Karpas-422 (cell line): ENCODE measurements around the gene COX14. TPM values are rescaled to one million over a fixed set of nuclear protein-coding genes. Genes with fewer than 3 reads are reported as not detected.

Source experiments
- DNase-seq: peaks from one replicate; pipeline ENCODE4 v3.0.0-alpha.2; 2015
- H2AFZ ChIP-seq: fragments of 200-600 bp; sonication (generic); 2 replicates; pipeline ENCODE4 v1.6.1; 2014; ENCODE audit warnings: antibody characterized with exemption, low read length, mixed read lengths
- H3K27ac ChIP-seq: fragments of 200-600 bp; sonication (generic); 2 replicates; pipeline ENCODE4 v1.5.1; 2014; ENCODE audit warnings: mild to moderate bottlenecking, low read length, moderate library complexity
- H3K27me3 ChIP-seq: fragments of 200-600 bp; sonication (generic); 2 replicates; pipeline ENCODE4 v1.6.1; 2014; ENCODE audit warnings: low read length, mixed read lengths
- H3K36me3 ChIP-seq: fragments of 200-600 bp; sonication (generic); 2 replicates; pipeline ENCODE4 v1.6.1; 2014; ENCODE audit warnings: low read length, mixed read lengths; ENCODE audit not compliant: insufficient read depth
- H3K4me1 ChIP-seq: fragments of 200-600 bp; sonication (generic); 2 replicates; pipeline ENCODE4 v1.6.1; 2014; ENCODE audit warnings: mild to moderate bottlenecking, low read length, mixed read lengths
- H3K4me2 ChIP-seq: fragments of 200-600 bp; sonication (generic); 2 replicates; pipeline ENCODE4 v1.6.1; 2014; ENCODE audit warnings: low read length, low read depth, mild to moderate bottlenecking; ENCODE audit not compliant: poor library complexity, severe bottlenecking
- H3K4me3 ChIP-seq: fragments of 200-600 bp; sonication (generic); 2 replicates; pipeline ENCODE4 v1.5.1; 2014; ENCODE audit warnings: mild to moderate bottlenecking, antibody characterized with exemption, low read length, mixed read lengths
- H3K79me2 ChIP-seq: fragments of 200-600 bp; sonication (generic); 2 replicates; pipeline ENCODE4 v1.6.1; 2014; ENCODE audit warnings: mild to moderate bottlenecking, low read length, mixed read lengths
- H3K9ac ChIP-seq: fragments of 200-600 bp; sonication (generic); 2 replicates; pipeline ENCODE4 v1.6.0; 2014; ENCODE audit warnings: low read length
- H3K9me2 ChIP-seq: fragments of 200-600 bp; sonication (generic), shearing (Covaris generic); replicated peaks from 2 replicates; pipeline ENCODE4 v1.6.0; 2014; ENCODE audit warnings: mild to moderate bottlenecking, low read length, moderate library complexity; ENCODE audit not compliant: insufficient read depth
- H3K9me3 ChIP-seq: fragments of 300-700, 200-600 bp; sonication (generic); 2 replicates; pipeline ENCODE4 v1.6.1; 2014; ENCODE audit warnings: low read length, mixed read lengths
- H4K20me1 ChIP-seq: fragments of 200-600 bp; sonication (generic); 2 replicates; pipeline ENCODE4 v1.6.1; 2014; ENCODE audit warnings: mild to moderate bottlenecking, antibody characterized with exemption, low read length, low read depth; ENCODE audit not compliant: insufficient read depth
- total RNA-seq: library from RNA; depleted of rRNA; stranded (reverse); fragments of >200 nt; shearing (Covaris generic); gene quantifications from 2 replicates; pipeline ENCODE4 v1.2.3, GENCODE V29; 2014; ENCODE audit warnings: low replicate concordance

Gene COX14
- total RNA-seq, 1 experiment from 2014 or later: 99.8 TPM

DNA sequence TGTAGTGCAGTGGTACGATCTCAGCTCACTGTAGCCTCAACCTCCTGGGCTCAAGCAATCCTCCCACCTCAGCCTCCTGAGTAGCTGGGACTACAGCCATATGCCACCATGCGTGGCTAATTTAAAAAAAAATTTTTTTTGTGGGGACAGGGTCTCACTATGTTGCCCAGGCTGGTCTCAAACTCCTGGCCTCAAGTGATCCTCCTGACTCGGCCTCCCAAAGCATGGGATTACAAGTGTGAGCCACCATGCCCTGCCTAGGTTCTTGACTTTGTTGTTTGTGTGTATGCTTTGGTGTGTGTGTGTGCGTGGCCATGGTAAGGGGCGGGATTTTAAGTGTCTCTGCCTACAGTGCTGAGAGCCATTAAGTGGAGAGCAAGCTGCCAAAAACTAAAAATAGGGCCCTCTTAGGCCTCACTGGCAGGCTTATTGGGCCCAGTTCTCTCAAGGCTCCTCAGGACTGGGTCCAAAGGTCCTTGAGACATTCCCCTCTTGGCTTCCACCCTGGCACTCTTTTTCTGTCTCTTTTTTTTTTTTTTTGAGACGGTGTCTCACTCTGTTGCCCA, 5.1 kb downstream of the COX14 start:
- H4K20me1 ChIP-seq: 0 out of 2 replicates have a peak, but pooled peaks cover 2% of the 10 kb centered on the region
- H3K27me3 ChIP-seq: no peaks in the 10 kb centered on the region
- no peak for DNase-seq
- no peaks in the 10 kb centered on the region for H3K9me3 ChIP-seq
- no peak overlapping the region for H3K9ac ChIP-seq
- no peak overlapping the region for H3K27ac ChIP-seq
- peaks cover 80% of the 10 kb centered on the region for H3K79me2 ChIP-seq
- H3K4me3 ChIP-seq: no peak overlapping the region
- peaks cover 6% of the 10 kb centered on the region for H3K4me1 ChIP-seq
- H3K36me3 ChIP-seq: peaks cover 34% of the 10 kb centered on the region
- no peaks in the 10 kb centered on the region for H3K9me2 ChIP-seq
- no peak overlapping the region for H2AFZ ChIP-seq
- no peak overlapping the region for H3K4me2 ChIP-seq

DNA sequence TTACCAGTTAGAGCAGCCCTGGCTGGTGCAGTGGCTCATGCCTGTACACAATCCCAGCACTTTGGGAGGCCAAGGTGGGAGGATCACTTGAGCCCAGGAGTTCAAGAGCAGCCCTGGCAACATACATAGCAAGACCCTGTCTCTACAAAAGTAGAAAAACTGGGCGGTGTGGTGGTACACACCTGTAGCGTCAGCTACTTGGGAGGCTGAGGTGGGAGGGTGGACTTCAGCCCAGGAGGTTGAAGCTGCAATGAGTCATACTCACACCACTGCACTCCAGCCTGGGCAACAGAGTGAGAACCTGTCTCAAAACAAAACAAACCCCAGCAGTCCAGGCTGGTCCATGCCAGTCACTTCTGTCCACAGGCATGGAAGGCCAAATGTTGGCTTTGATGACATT, 7.4 kb downstream of the COX14 start:
- no peak overlapping the region for H3K9ac ChIP-seq
- peaks cover 39% of the 10 kb centered on the region for H3K36me3 ChIP-seq
- H3K9me3 ChIP-seq: no peaks in the 10 kb centered on the region
- no peak overlapping the region for H2AFZ ChIP-seq
- no peaks in the 10 kb centered on the region for H3K27me3 ChIP-seq
- no peaks in the 10 kb centered on the region for H3K4me1 ChIP-seq
- peaks cover 76% of the 10 kb centered on the region for H3K79me2 ChIP-seq
- H3K4me2 ChIP-seq: no peak overlapping the region
- DNase-seq: no peak
- no peak overlapping the region for H3K27ac ChIP-seq
- H4K20me1 ChIP-seq: no peaks in the 10 kb centered on the region
- H3K4me3 ChIP-seq: no peak overlapping the region
- no peaks in the 10 kb centered on the region for H3K9me2 ChIP-seq

DNA sequence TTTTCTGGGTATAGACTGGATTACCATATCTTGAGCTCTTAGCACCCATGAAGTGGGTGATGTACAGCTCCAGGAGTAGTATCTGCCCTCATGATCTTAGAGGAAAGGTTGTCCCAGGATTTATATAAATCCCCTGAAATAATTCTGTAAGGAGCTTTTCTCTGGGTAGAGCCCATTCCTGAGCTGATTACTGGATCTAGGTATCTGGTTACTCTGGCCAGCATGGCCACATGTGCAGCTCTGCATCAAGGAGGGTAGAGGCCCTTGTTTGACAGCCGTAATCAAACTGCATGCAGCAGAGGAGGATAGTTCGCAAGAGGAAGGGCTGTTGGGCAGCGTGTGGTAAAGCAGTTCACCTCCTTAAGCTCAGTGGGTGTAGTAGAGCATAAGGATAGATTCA, 8.5 kb downstream of the COX14 start:
- H3K79me2 ChIP-seq: peaks cover 70% of the 10 kb centered on the region
- no peaks in the 10 kb centered on the region for H4K20me1 ChIP-seq

DNA sequence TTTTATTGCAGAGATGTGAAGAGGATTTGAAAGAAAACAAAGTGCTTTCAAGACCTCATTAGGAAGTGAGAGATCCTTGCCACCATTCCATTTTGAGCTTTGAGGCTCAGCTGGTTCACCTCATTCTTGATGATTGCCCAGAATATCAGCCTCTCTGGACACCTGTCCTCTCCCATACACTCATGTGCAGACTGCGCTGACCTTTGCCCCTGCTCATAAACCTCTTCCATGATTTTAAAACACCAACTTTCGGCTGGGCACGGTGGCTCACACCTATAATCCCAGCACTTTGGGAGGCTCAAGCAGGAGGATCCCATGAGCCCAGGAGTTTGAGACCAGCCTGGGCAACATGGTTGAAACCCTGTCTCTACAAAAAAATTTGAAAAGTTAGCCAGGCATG, 8.9 kb downstream of the COX14 start:
- Histone ChIP-seq H2AFZ (no peak overlapping the region), H3K27ac (no peak overlapping the region), H3K9me2 (no peaks in the 10 kb centered on the region), H4K20me1 (no peaks in the 10 kb centered on the region), H3K4me1 (no peaks in the 10 kb centered on the region), H3K4me3 (no peak overlapping the region), H3K79me2 (peaks cover 68% of the 10 kb centered on the region), H3K36me3 (peaks cover 34% of the 10 kb centered on the region), H3K9me3 (no peaks in the 10 kb centered on the region), H3K27me3 (no peaks in the 10 kb centered on the region), H3K4me2 (no peak overlapping the region), H3K9ac (no peak overlapping the region)
- no peak for DNase-seq

More for the DNA sequence above, 8.5 kb downstream of the COX14 start:
- no peak overlapping the region for H3K27ac ChIP-seq
- no peak overlapping the region for H2AFZ ChIP-seq
- peaks cover 37% of the 10 kb centered on the region for H3K36me3 ChIP-seq
- H3K4me3 ChIP-seq: no peak overlapping the region
- no peak for DNase-seq
- H3K9me2 ChIP-seq: no peaks in the 10 kb centered on the region
- H3K4me1 ChIP-seq: no peaks in the 10 kb centered on the region
- H3K9me3 ChIP-seq: no peaks in the 10 kb centered on the region
- H3K9ac ChIP-seq: no peak overlapping the region
- no peaks in the 10 kb centered on the region for H3K27me3 ChIP-seq
- H3K4me2 ChIP-seq: no peak overlapping the region

DNA sequence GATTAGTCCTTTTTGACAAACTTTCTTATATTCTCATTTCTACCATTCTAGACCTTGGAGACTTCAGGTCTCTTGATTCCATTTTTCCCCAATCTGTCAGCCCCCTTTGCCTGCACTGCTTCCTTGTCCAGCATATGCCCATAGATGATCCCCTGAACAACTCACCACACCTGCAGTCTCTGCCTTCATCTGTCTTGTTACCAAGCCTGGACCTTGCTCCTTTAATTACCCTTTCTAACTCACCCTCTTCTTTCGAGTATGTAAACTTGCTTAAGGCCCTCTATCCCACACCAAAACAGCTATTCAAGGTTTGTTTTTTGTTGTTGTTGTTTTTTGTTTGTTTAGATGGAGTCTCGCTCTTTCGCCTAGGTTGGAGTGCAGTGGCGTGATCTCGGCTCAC, 9.6 kb downstream of the COX14 start:
- Histone ChIP-seq H3K4me1 (no peaks in the 10 kb centered on the region), H3K4me3 (no peak overlapping the region), H3K4me2 (no peak overlapping the region), H3K9me2 (no peaks in the 10 kb centered on the region), H3K27me3 (no peaks in the 10 kb centered on the region), H4K20me1 (no peaks in the 10 kb centered on the region), H3K79me2 (peaks cover 62% of the 10 kb centered on the region), H3K9me3 (no peaks in the 10 kb centered on the region), H3K27ac (no peak overlapping the region), H2AFZ (no peak overlapping the region), H3K36me3 (peaks cover 28% of the 10 kb centered on the region), H3K9ac (no peak overlapping the region)
- no peak for DNase-seq

DNA sequence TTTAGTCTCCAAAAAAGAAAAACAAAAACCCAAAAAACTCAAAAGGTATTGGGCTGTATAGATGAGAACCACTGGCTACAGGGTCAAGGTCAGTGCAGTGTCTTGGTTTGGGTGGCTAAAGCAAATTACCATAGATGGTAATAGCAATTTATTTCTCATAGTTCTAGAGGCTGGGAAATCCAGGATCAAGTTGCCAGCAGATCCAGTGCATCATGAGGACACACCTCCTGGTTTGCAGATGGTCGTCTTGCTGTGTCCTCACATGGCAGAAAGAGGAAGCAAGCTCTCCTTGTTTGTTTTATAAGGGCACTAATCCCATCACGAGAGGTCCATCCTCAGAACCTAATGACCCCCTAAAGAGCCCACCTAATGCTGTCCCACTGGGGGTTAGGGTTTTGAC, 11.2 kb downstream of the COX14 start:
- DNase-seq: no peak
- Histone ChIP-seq H3K79me2 (peaks cover 56% of the 10 kb centered on the region), H3K9ac (no peak overlapping the region), H3K9me2 (no peaks in the 10 kb centered on the region), H3K9me3 (no peaks in the 10 kb centered on the region), H3K27ac (no peak overlapping the region), H4K20me1 (no peaks in the 10 kb centered on the region), H3K4me2 (no peak overlapping the region), H2AFZ (no peak overlapping the region), H3K36me3 (peaks cover 34% of the 10 kb centered on the region), H3K27me3 (no peaks in the 10 kb centered on the region), H3K4me1 (no peaks in the 10 kb centered on the region), H3K4me3 (no peak overlapping the region)

DNA sequence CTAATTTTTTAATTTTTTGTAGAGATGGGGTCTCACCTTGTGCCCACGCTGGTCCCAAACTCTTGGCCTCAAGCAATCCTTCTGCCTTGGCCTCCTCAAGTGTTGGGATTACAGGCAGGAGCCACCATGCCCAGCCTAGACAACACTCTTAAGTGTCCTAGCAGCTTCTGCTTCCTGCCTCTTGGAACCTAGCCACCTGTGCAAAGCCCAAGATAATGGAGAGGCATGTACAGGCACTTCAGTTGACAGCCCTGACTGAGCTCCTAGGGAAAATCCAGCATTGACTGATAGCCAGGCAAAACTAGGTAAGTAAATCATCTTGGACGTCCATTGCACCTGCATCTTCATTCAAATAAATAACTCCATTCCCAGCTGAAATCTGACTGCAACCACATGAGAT, 15.5 kb downstream of the COX14 start:
- Histone ChIP-seq H3K27ac (no peak overlapping the region), H4K20me1 (no peaks in the 10 kb centered on the region), H3K9me3 (no peaks in the 10 kb centered on the region), H3K4me3 (no peak overlapping the region), H3K79me2 (peaks cover 38% of the 10 kb centered on the region), H3K36me3 (peaks cover 41% of the 10 kb centered on the region), H3K4me2 (no peak overlapping the region), H3K27me3 (no peaks in the 10 kb centered on the region), H2AFZ (no peak overlapping the region), H3K9ac (no peak overlapping the region), H3K4me1 (peaks cover 6% of the 10 kb centered on the region), H3K9me2 (no peaks in the 10 kb centered on the region)
- no peak for DNase-seq

DNA sequence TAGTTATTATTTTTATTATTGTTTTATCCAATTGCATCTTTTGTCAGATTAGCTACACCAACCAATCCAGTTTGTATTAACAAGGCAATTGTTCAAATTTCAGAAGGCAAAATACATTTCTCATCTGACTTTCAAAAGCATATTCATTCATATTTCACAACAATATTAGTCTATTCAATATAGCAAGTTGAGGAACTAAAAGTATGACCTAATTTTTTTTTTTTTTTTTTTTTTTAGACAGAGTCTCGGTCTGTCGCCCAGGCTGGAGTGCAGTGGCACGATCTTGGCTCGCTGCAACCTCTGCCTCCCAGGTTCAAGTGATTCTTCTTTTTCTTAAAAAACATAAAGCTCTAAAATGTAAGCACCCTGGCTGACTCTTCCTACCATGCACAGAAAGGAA, 17.3 kb downstream of the COX14 start:
- Histone ChIP-seq H3K4me3 (no peak overlapping the region), H3K9me3 (no peaks in the 10 kb centered on the region), H4K20me1 (no peaks in the 10 kb centered on the region), H3K9me2 (no peaks in the 10 kb centered on the region), H3K4me1 (peaks cover 6% of the 10 kb centered on the region), H3K36me3 (peaks cover 39% of the 10 kb centered on the region), H3K79me2 (peaks cover 25% of the 10 kb centered on the region), H3K27ac (no peak overlapping the region), H2AFZ (no peak overlapping the region), H3K9ac (no peak overlapping the region), H3K4me2 (no peak overlapping the region), H3K27me3 (no peaks in the 10 kb centered on the region)
- DNase-seq: no peak
